Activated gamma-delta T cell treated with Interleukin-2 at 50 U/mL for 16 hours (primary cell): ENCODE data around the gene STYXL2.

Source experiments
- DNase-seq: peaks from one replicate; pipeline ENCODE4 v3.0.0-alpha.2; 2020

The STYXL2 gene

GRCh38 chr1:167093846-167094516, at the start of gene STYXL2:
Gene STYXL2, plus strand, starts transcription at chr1:167094075. Its CDS starts 775 bp downstream, at chr1:167094850.
- no peak for DNase-seq

- no peak for DNase-seq
These were observed 42.0 kb upstream of the STYXL2 start for GRCh38 chr1:167051907-167052306.

- DNase-seq, result no peak
These were observed 41.5 kb upstream of the STYXL2 start for GRCh38 chr1:167052389-167052788.

- DNase-seq, result no peak
These were observed 39.3 kb upstream of the STYXL2 start for GRCh38 chr1:167054531-167054930.

- no peak for DNase-seq
These were observed 38.8 kb upstream of the STYXL2 start for GRCh38 chr1:167054946-167055630.

- DNase-seq, result no peak
These were observed 37.2 kb upstream of the STYXL2 start for GRCh38 chr1:167056529-167057231.

GRCh38 chr1:167057241-167057688, 36.6 kb upstream of the STYXL2 start:
- DNase-seq, result no peak

GRCh38 chr1:167059045-167059808, 34.6 kb upstream of the STYXL2 start:
- DNase-seq, result peak; percentile 72

GRCh38 chr1:167059809-167060107, 34.1 kb upstream of the STYXL2 start:
- DNase-seq, result no peak

GRCh38 chr1:167060141-167061072, 33.5 kb upstream of the STYXL2 start:
- no peak for DNase-seq

GRCh38 chr1:167061073-167061464, 32.8 kb upstream of the STYXL2 start:
- DNase-seq, result no peak

GRCh38 chr1:167064621-167065020, 29.3 kb upstream of the STYXL2 start:
- no peak for DNase-seq

GRCh38 chr1:167065471-167065870, 28.4 kb upstream of the STYXL2 start:
- DNase-seq, result no peak

- peak; percentile 80 for DNase-seq
These were observed 27.3 kb upstream of the STYXL2 start for GRCh38 chr1:167066333-167067122.

- no peak for DNase-seq
These were observed 26.0 kb upstream of the STYXL2 start for GRCh38 chr1:167067904-167068303.

GRCh38 chr1:167068761-167069160, 25.1 kb upstream of the STYXL2 start:
- no peak for DNase-seq

GRCh38 chr1:167071286-167071685, 22.6 kb upstream of the STYXL2 start:
- no peak for DNase-seq

GRCh38 chr1:167076136-167076710, 17.7 kb upstream of the STYXL2 start:
- DNase-seq, result no peak

- no peak for DNase-seq
These were observed 16.6 kb upstream of the STYXL2 start for GRCh38 chr1:167077128-167077867.

- no peak for DNase-seq
These were observed 16.0 kb upstream of the STYXL2 start for GRCh38 chr1:167077868-167078210.
